Bronchial epithelial cell (primary cell): ENCODE measurements around the gene DAP3. TPM values are rescaled to one million over a fixed set of nuclear protein-coding genes. Genes with fewer than 3 reads are reported as not detected.
A peak's percentile ranks its signal among the peaks of the same experiment; 100 is the strongest.
"Not testable (repeated sequence)": the region's sequence is repeated elsewhere in the genome, so short reads cannot be mapped to it uniquely, and the experiment has no call there.

Source experiments
- DNase-seq: peaks from one replicate; pipeline ENCODE4 v3.0.0-alpha.2; 2010; ENCODE audit warnings: low read depth
- FAIRE-seq: peaks from 2 replicates; lab custom pipeline; 2011; peaks lifted over from hg19 to GRCh38; lab: Jason Lieb, UNC
- H3K27me3 ChIP-seq: 2 replicates; pipeline ENCODE4 v1.5.1; 2011; ENCODE audit warnings: low read length; ENCODE audit not compliant: control insufficient read depth, insufficient read depth
- H3K36me3 ChIP-seq: 2 replicates; pipeline ENCODE4 v1.5.1; 2011; ENCODE audit warnings: low read length; ENCODE audit not compliant: control insufficient read depth, insufficient read depth
- H3K4me3 ChIP-seq: 2 replicates; pipeline ENCODE4 v1.5.1; 2011; ENCODE audit warnings: mild to moderate bottlenecking, low read depth, low read length, control low read depth
- total RNA-seq: library from RNA; depleted of rRNA; stranded (reverse); fragments of >200 nt; gene quantifications from 2 replicates; pipeline ENCODE4 v1.2.1, GENCODE V29; 2014
- TF ChIP-seq, protein P1 (sequence below): IDR thresholded peaks from 2 replicates; pipeline ENCODE4 v1.5.1; 2011; ENCODE audit warnings: mild to moderate bottlenecking, moderate library complexity, low read length, control low read depth, inconsistent platforms; ENCODE audit not compliant: insufficient read depth, severe bottlenecking

DAP3 gene
- total RNA-seq, 1 donor from 2014 or later: 71.1 TPM

DNA sequence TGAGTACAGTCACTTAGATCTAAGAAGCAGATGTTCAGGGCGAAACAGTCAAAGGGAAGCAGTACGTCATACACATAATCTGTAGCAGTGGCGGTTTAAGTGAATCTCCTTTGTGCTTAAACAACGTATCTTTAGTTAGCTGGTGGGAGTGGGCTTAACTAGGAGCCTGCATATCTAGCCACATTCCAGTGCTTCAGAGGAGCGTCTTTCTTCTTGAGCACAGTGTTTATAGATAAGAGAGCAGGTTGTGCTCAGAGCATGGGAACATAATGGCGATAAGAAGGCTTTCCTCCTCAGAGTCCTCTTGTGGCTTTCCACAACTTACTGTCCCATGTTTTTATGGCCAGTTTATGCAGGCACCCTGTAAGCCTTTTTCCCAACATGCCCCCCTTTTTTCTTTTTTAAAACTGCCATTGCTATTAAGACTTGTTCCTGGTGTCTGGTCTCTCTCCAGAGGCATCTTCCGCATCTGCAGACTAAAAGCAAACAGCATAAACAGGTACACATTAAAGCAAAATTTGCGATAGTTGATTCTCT, 3.2 kb downstream of the DAP3 start:
- H3K36me3 ChIP-seq: peaks cover 8% of the 10 kb centered on the region
- DNase-seq (no peak), FAIRE-seq (no peak)
- no peaks in the 10 kb centered on the region for H3K27me3 ChIP-seq
- TF ChIP-seq, protein P1, sequence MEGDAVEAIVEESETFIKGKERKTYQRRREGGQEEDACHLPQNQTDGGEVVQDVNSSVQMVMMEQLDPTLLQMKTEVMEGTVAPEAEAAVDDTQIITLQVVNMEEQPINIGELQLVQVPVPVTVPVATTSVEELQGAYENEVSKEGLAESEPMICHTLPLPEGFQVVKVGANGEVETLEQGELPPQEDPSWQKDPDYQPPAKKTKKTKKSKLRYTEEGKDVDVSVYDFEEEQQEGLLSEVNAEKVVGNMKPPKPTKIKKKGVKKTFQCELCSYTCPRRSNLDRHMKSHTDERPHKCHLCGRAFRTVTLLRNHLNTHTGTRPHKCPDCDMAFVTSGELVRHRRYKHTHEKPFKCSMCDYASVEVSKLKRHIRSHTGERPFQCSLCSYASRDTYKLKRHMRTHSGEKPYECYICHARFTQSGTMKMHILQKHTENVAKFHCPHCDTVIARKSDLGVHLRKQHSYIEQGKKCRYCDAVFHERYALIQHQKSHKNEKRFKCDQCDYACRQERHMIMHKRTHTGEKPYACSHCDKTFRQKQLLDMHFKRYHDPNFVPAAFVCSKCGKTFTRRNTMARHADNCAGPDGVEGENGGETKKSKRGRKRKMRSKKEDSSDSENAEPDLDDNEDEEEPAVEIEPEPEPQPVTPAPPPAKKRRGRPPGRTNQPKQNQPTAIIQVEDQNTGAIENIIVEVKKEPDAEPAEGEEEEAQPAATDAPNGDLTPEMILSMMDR: no peak
- H3K4me3 ChIP-seq: no peak overlapping the region

DNA sequence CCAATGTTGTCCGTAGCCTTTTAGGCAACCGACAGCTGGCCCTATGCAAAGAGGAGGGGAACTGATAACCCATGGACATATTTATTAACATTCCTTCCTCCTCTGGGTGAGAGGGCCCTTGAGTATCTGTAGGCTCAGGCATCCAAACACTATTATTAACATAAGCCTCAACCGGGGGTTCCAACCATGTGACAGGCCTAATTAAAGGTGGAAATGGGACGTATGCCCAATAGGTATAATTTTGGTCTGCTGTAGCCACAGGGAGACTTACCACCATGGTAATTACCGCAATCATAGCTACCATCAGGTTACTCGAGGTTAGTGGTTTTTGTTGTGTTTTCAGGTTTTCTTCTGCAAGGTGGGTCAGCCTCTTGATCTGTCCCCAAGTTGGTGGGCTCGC, 5.3 kb downstream of the DAP3 start:
- FAIRE-seq: no peak
- TF ChIP-seq, protein P1: no peak

DNA sequence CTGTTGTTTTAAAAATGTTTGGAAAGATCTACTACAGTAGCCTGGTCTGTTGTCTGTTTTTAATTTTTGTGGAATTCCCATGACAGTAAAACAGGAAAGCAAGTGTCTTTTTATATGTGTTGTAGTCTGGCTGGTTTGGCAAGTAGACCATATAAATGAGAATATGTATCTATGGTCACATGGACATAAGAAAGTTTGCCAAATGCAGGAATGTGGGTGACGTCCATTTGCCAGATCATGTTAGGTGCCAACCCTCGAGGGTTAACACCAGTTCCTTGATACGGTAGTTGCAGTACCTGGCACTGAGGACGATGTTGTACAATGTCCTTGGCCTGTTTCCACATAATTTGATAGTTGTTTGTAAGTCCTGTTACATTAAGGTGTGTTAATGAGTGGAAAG, 6.2 kb downstream of the DAP3 start:
- H3K4me3 ChIP-seq: no peak overlapping the region
- TF ChIP-seq, protein P1: no peak
- no peak for FAIRE-seq
- H3K27me3 ChIP-seq: no peaks in the 10 kb centered on the region
- H3K36me3 ChIP-seq: peaks cover 8% of the 10 kb centered on the region
- DNase-seq: peak; percentile 52

More for the DNA sequence above, 5.3 kb downstream of the DAP3 start:
- Histone ChIP-seq H3K36me3 (peaks cover 8% of the 10 kb centered on the region), H3K4me3 (no peak overlapping the region), H3K27me3 (no peaks in the 10 kb centered on the region)
- DNase-seq: no peak

DNA sequence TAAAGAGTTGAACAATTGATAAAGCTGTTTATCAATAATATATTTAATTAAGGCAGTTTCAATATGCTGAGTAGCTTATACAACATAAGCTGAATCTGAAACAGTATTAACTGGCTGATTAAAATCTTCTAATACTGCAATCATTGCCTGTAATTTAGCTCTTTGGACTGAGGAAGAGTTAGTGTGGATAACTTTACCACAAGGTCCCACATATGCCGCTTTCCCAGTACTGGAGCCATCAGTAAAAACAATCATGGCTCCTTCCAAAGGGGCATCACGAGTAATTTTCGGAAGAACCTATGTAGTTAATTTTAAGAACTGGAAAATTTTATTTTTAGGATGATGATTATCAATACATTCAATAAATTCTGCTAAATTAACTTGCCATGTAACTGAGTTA, 6.7 kb downstream of the DAP3 start:
- TF ChIP-seq, protein P1: no peak
- no peaks in the 10 kb centered on the region for H3K27me3 ChIP-seq
- FAIRE-seq: no peak
- DNase-seq: no peak
- H3K36me3 ChIP-seq: peaks cover 8% of the 10 kb centered on the region
- H3K4me3 ChIP-seq: no peak overlapping the region

DNA sequence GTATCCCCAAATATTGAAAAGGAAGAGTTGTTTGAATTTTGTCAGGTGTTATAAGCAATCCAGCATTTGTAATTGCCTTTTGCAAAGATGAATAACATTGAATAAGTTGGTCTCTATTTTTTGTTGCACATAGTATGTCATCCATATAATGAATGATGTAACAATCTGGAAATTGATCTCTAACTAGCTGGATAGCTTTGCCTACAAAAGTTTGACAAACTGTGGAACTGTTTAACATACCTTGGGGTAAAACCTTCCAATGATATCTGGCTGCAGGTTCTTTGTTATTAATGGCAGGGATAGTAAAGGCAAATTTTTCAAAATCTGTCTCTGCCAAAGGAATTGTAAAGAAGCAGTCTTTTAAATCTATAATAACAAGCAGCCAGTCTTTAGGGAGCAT, 7.6 kb downstream of the DAP3 start:
- Histone ChIP-seq H3K36me3 (peaks cover 5% of the 10 kb centered on the region), H3K27me3 (no peaks in the 10 kb centered on the region), H3K4me3 (no peak overlapping the region)
- DNase-seq (no peak), FAIRE-seq (no peak)
- TF ChIP-seq, protein P1: no peak

DNA sequence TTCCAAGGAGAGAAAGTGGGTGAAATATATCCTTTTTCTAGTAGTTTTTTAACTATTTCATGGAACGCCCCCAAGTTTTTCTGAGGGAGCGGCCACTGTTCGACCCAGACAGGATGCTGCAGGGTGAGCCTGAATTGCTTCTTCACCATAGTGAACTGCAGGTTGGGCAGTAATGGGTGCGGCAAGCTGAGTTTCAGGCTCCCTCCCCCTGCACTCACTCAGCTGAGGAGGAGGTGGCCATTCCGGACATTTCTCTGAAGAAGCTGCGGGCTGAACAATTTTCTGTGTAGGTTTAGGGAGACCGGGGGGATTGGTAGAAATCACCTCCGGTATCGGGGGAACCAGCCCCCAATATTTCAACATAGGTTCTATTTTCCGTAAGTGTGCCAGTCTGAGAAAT, 8.2 kb downstream of the DAP3 start:
- H3K4me3 ChIP-seq: no peak overlapping the region
- DNase-seq: no peak
- H3K27me3 ChIP-seq: no peaks in the 10 kb centered on the region
- peaks cover under 1% of the 10 kb centered on the region for H3K36me3 ChIP-seq
- TF ChIP-seq, protein P1: no peak
- FAIRE-seq: no peak

DNA sequence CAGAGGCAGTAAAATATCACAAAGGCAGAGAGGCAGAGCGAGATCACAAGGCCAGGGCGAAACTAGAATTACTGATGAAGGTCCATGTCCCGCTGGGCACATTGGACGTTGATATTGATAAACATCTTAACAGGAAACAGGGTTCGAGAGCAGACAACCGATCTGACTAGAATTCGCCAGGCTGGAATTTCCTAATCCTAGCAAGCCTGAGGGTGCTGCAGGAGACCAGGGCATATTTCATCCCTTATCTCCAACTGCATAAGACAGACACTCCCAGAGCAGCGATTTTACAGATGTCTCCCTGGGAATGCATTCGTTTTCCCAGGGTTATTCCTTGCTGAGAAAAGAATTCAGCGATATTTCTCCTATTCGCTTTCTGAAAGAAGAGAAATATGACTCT, 8.7 kb downstream of the DAP3 start:
- not testable (repeated sequence) for FAIRE-seq

More for the DNA sequence above, 8.7 kb downstream of the DAP3 start:
- not testable (repeated sequence) for DNase-seq, H3K4me3 ChIP-seq, H3K36me3 ChIP-seq, H3K27me3 ChIP-seq
